ENCODE measurements around the gene ZMYND8.

DNA sequence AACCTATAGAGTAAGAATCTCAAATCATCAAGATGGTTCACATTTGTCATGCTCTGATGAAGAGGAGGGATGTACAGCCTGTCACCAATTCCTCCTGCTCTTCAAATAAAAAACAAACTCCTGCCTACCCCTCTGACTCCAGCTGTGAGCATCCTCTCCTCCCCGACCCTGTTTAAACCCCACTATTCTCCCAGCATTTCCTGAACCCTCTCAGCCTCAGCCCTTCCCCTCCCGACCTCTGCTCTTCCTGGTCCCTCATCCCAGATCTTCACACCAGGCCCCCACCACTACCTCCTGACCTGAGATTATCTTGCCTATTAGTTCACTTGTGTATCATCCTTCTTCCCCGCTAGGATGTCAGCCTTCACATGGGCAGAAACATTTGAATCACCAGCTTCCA lies 75.8 kb downstream of the ZMYND8 start:
- TF ChIP-seq EZH2 (IDR thresholded peaks at IDR 0.05; ENCODE audit: borderline replicate concordance, insufficient read depth, low read length, poor library complexity, severe bottlenecking) (no peak), CTCF (IDR thresholded peaks at IDR 0.05; ENCODE audit: poor library complexity, severe bottlenecking) (no peak), POLR2AphosphoS5 (IDR thresholded peaks at IDR 0.05) (no peak), EP300 (conservative IDR thresholded peaks at IDR 0.05; ENCODE audit: poor library complexity, severe bottlenecking) (no peak), SMC3 (conservative IDR thresholded peaks at IDR 0.05; ENCODE audit: poor library complexity) (no peak), RAD21 (conservative IDR thresholded peaks at IDR 0.05) (no peak), REST (IDR thresholded peaks at IDR 0.05; ENCODE audit: borderline replicate concordance) (no peak), TAF1 (IDR thresholded peaks at IDR 0.05; ENCODE audit: low read depth) (no peak)
